Measurements from ENCODE around the gene CCDC28B.

CCDC28B gene

GRCh38 chr1:32195531-32195930 lies 4.9 kb upstream of the CCDC28B start:
- DNase-seq, result no peak

- no peak for DNase-seq
Measured at GRCh38 chr1:32195972-32196823, 4.2 kb upstream of the CCDC28B start.

- DNase-seq, result no peak
Measured at GRCh38 chr1:32197074-32197473, 3.3 kb upstream of the CCDC28B start.

GRCh38 chr1:32197837-32198236 lies 2.6 kb upstream of the CCDC28B start:
- no peak for DNase-seq

GRCh38 chr1:32198237-32199042 lies 2.0 kb upstream of the CCDC28B start:
- no peak for DNase-seq

GRCh38 chr1:32199043-32199716 lies 1.2 kb upstream of the CCDC28B start:
- DNase-seq, result no peak

GRCh38 chr1:32199717-32200072 lies 700 bp upstream of the CCDC28B start:
- DNase-seq, result no peak

GRCh38 chr1:32201011-32201855 lies 838 bp downstream of the CCDC28B start:
- DNase-seq, result peak; percentile 62

- no peak for DNase-seq
Measured at GRCh38 chr1:32204943-32205361, 4.6 kb downstream of the CCDC28B start.

- DNase-seq, result peak; percentile 81
Measured at GRCh38 chr1:32205401-32206370, 5.3 kb downstream of the CCDC28B start, which contains the start of gene IQCC. IQCC (plus strand) TSS chr1:32205671; CDS start chr1:32205682, 11 bp downstream.

- DNase-seq, result no peak
Measured at GRCh38 chr1:32208469-32208868, 8.1 kb downstream of the CCDC28B start.

- peak; percentile 36 for DNase-seq
Measured at GRCh38 chr1:32208891-32209328, 8.5 kb downstream of the CCDC28B start, which contains the start of gene DCDC2B. DCDC2B (plus strand) TSS chr1:32209089; CDS start chr1:32209094, 5 bp downstream.

- peak; percentile 59 for DNase-seq
Measured at GRCh38 chr1:32215629-32216480, 15.5 kb downstream of the CCDC28B start.

GRCh38 chr1:32216566-32216965 lies 16.2 kb downstream of the CCDC28B start:
- no peak for DNase-seq

- DNase-seq, result no peak
Measured at GRCh38 chr1:32219022-32219421, 18.6 kb downstream of the CCDC28B start.

- DNase-seq, result no peak
Measured at GRCh38 chr1:32220746-32221580, 20.6 kb downstream of the CCDC28B start.

GRCh38 chr1:32221581-32221979 lies 21.2 kb downstream of the CCDC28B start:
- no peak for DNase-seq

- peak; percentile 91 for DNase-seq
Measured at GRCh38 chr1:32221980-32222755, 21.8 kb downstream of the CCDC28B start, which contains the start of the genes EIF3I and TMEM234. EIF3I (plus strand) TSS chr1:32222407; CDS start chr1:32222442, 35 bp downstream. TMEM234 (minus strand) TSS chr1:32222353; CDS start chr1:32222322, 31 bp downstream.

All from fibroblast of skin of right biceps (primary cell).